HepG2 (cell line): ENCODE results near the gene ANXA3. TPM values are rescaled to one million over a fixed set of nuclear protein-coding genes. Genes with fewer than 3 reads are reported as not detected.
A peak's percentile ranks its signal among the peaks of the same experiment; 100 is the strongest.

Source experiments
- ATAC-seq: fragments of 200-7000 bp; cut with Tn5 transposase; 3 replicates; pipeline ENCODE4 v1.9.1; 2020; ENCODE audit warnings: mild to moderate bottlenecking, moderate library complexity
- BruUV-seq: library from RNA; stranded (reverse); fragments of 400-500 nt; replicated peaks from 2 replicates; lab custom pipeline; 2021; lab: Mats Ljungman, UMichigan
- CTCF ChIA-PET: fragments of 300-600 bp; formaldehyde crosslinking; extraction: SDS; loops from one replicate; lab custom pipeline; 2021; ENCODE audit warnings: low total read pairs, inconsistent platforms, low intra/inter-chr PET ratio; lab: Yijun Ruan, JAX
- POLR2A ChIA-PET: fragments of 350-600 bp; sonication (Branson Sonifier 250); formaldehyde crosslinking; loops from one replicate; lab custom pipeline; 2020; ENCODE audit warnings: antibody characterized with exemption, inconsistent platforms; lab: Yijun Ruan, JAX
- DNase-seq: peaks from one replicate; pipeline ENCODE4 v3.0.0-alpha.2; 2015; ENCODE audit warnings: low spot score
- FAIRE-seq: peaks from 3 replicates; lab custom pipeline; 2011; peaks lifted over from hg19 to GRCh38; lab: Jason Lieb, UNC
- H2AFZ ChIP-seq: one replicate; pipeline ENCODE4 v1.6.1; 2011; ENCODE audit warnings: low read length, inconsistent platforms
- H3K27ac ChIP-seq: fragments of 300-600 bp; 3 replicates; pipeline ENCODE4 v1.8.0; 2011; ENCODE audit warnings: mixed run types, mild to moderate bottlenecking, mixed read lengths, low read length, inconsistent platforms; ENCODE audit not compliant: insufficient read depth; ENCODE audit errors: extremely low read length
- H3K27me3 ChIP-seq, 2 experiments: fragments of 200-600 bp in 1 of 2; 2 replicates in 1 of 2; 3 replicates in 1 of 2; pipeline versions ENCODE4 v1.6.0 to v1.8.0; 2011; ENCODE audit warnings: low read length in 2 of 2, mild to moderate bottlenecking in 2 of 2, moderate library complexity in 2 of 2, inconsistent platforms in 1 of 2; ENCODE audit not compliant: insufficient read depth in 2 of 2, control insufficient read depth in 1 of 2
- H3K36me3 ChIP-seq, 2 experiments: fragments of 200-600 bp in 1 of 2; replicated peaks in 1 of 2; 2 replicates in 1 of 2; 3 replicates in 1 of 2; pipeline versions ENCODE4 v1.5.1 to v1.8.0; 2011; ENCODE audit warnings: low read length in 2 of 2, inconsistent platforms in 1 of 2; ENCODE audit not compliant: insufficient read depth in 2 of 2, control insufficient read depth in 1 of 2
- H3K4me1 ChIP-seq: 2 replicates; pipeline ENCODE4 v1.5.1; 2012; ENCODE audit warnings: low read length, inconsistent platforms; ENCODE audit not compliant: insufficient read depth
- H3K4me2 ChIP-seq: 2 replicates; pipeline ENCODE4 v1.6.0; 2011; ENCODE audit warnings: low read depth, low read length, inconsistent platforms
- H3K4me3 ChIP-seq, 3 experiments: fragments of 200-600 bp in 1 of 3; sonication (generic), shearing (Covaris generic) in 1 of 3; replicated peaks in 1 of 3; 2 replicates each; pipeline ENCODE4 v1.5.1; 2011 to 2016; ENCODE audit warnings: low read length in 3 of 3, inconsistent platforms in 2 of 3, low read depth in 2 of 3, mild to moderate bottlenecking in 2 of 3, control low read depth in 1 of 3, mixed read lengths in 1 of 3; ENCODE audit not compliant: insufficient read depth in 1 of 3
- H3K79me2 ChIP-seq: one replicate; pipeline ENCODE4 v1.6.1; 2011; ENCODE audit warnings: low read length, inconsistent platforms; ENCODE audit not compliant: insufficient read depth
- H3K9ac ChIP-seq: 2 replicates; pipeline ENCODE4 v1.6.0; 2011; ENCODE audit warnings: mild to moderate bottlenecking, low read depth, low read length, inconsistent platforms; ENCODE audit not compliant: insufficient read depth
- H3K9me3 ChIP-seq: 2 replicates; pipeline ENCODE4 v1.5.1; 2012; ENCODE audit warnings: mild to moderate bottlenecking, low read length
- H4K20me1 ChIP-seq: 2 replicates; pipeline ENCODE4 v1.6.0; 2011; ENCODE audit warnings: inconsistent platforms, mild to moderate bottlenecking, low read length, moderate library complexity; ENCODE audit not compliant: insufficient read depth
- ARHGAP35 ChIP-seq: sonication (generic); formaldehyde crosslinking; IDR thresholded peaks from 2 replicates; pipeline ENCODE4 v1.9.0; 2022; ENCODE audit warnings: mild to moderate bottlenecking, inconsistent platforms, moderate library complexity, missing genetic modification reagents, borderline replicate concordance
- CTCF ChIP-seq: sonication (generic); formaldehyde crosslinking; IDR thresholded peaks from 2 replicates; pipeline ENCODE4 v1.5.0; 2020; ENCODE audit warnings: mild to moderate bottlenecking, missing genetic modification reagents, moderate library complexity
- HDAC1 ChIP-seq: sonication (generic); formaldehyde crosslinking; IDR thresholded peaks from 2 replicates; pipeline ENCODE4 v1.5.1; 2020; ENCODE audit warnings: mild to moderate bottlenecking, missing genetic modification reagents
- HNF4G ChIP-seq, 2 experiments: sonication (generic) in 1 of 2; formaldehyde crosslinking in 1 of 2; IDR thresholded peaks; 2 replicates each; pipeline versions ENCODE4 v1.4.0 to v1.6.1; 2011 to 2020; ENCODE audit warnings: borderline replicate concordance in 2 of 2, low read depth in 2 of 2, mild to moderate bottlenecking in 2 of 2, low read length in 1 of 2, missing genetic modification reagents in 1 of 2, moderate library complexity in 1 of 2
- HOXD1 ChIP-seq: sonication (generic); formaldehyde crosslinking; IDR thresholded peaks from 2 replicates; pipeline ENCODE4 v1.5.0; 2020; ENCODE audit warnings: missing genetic modification reagents
- KDM2A ChIP-seq: sonication (generic); formaldehyde crosslinking; IDR thresholded peaks from 2 replicates; pipeline ENCODE4 v1.4.0; 2020; ENCODE audit warnings: low read depth, missing genetic modification reagents, borderline replicate concordance
- NCOA2 ChIP-seq: sonication (generic); formaldehyde crosslinking; IDR thresholded peaks from 2 replicates; pipeline ENCODE4 v1.8.0; 2022; ENCODE audit warnings: inconsistent platforms
- NFKB2 ChIP-seq: sonication (generic); formaldehyde crosslinking; IDR thresholded peaks from 2 replicates; pipeline ENCODE4 v1.4.0; 2020; ENCODE audit warnings: missing genetic modification reagents, borderline replicate concordance
- NFKBIZ ChIP-seq: IDR thresholded peaks from 2 replicates; pipeline ENCODE4 v1.6.1; 2018; ENCODE audit warnings: missing genetic modification reagents, missing compliant biosample characterization
- PLRG1 ChIP-seq: fragments of 450-650 bp; conservative IDR thresholded peaks from 2 replicates; pipeline ENCODE4 v1.6.1; 2016
- ZNF235 ChIP-seq: sonication (generic); formaldehyde crosslinking; IDR thresholded peaks from 2 replicates; pipeline ENCODE4 v1.8.1; 2023; ENCODE audit warnings: mild to moderate bottlenecking, missing genetic modification reagents, borderline replicate concordance
- ZNF253 ChIP-seq: sonication (generic); formaldehyde crosslinking; IDR thresholded peaks from 2 replicates; pipeline ENCODE4 v1.8.0; 2022; ENCODE audit warnings: mild to moderate bottlenecking, missing genetic modification reagents, borderline replicate concordance
- ZNF547 ChIP-seq: sonication (generic); formaldehyde crosslinking; IDR thresholded peaks from 2 replicates; pipeline ENCODE4 v1.5.1; 2020; ENCODE audit warnings: mild to moderate bottlenecking, missing genetic modification reagents
- ZNF550 ChIP-seq: sonication (generic); formaldehyde crosslinking; IDR thresholded peaks from 2 replicates; pipeline ENCODE4 v1.4.0; 2020; ENCODE audit warnings: mild to moderate bottlenecking, missing genetic modification reagents, borderline replicate concordance
- ZNF598 ChIP-seq: sonication (generic); formaldehyde crosslinking; IDR thresholded peaks from 2 replicates; pipeline ENCODE4 v1.5.1; 2020; ENCODE audit warnings: mild to moderate bottlenecking, missing genetic modification reagents, borderline replicate concordance
- ZNF713 ChIP-seq: sonication (generic); formaldehyde crosslinking; IDR thresholded peaks from 2 replicates; pipeline ENCODE4 v1.4.0; 2020; ENCODE audit warnings: mild to moderate bottlenecking, missing genetic modification reagents
- ZNF772 ChIP-seq: sonication (generic); formaldehyde crosslinking; IDR thresholded peaks from 2 replicates; pipeline ENCODE4 v1.5.0; 2020; ENCODE audit warnings: mild to moderate bottlenecking, missing genetic modification reagents
- ZSCAN25 ChIP-seq: sonication (generic); formaldehyde crosslinking; IDR thresholded peaks from 2 replicates; pipeline ENCODE4 v1.8.0; 2022; ENCODE audit warnings: mild to moderate bottlenecking, missing genetic modification reagents
- WGBS: methylation state at CpG from one replicate; pipeline ENCODE4 v1.1.6; 2017; ENCODE audit warnings: low lambda C conversion rate; 5-methylcytosine and 5-hydroxymethylcytosine counted together
- in situ Hi-C: cut with HindIII; loops from 2 replicates; pipeline ENCODE4 v1.10.0; 2017; ENCODE audit warnings: low pct_unique_long_range_greater_than_20kb; ENCODE audit not compliant: extremely low pct_ligation_motif_present
- intact Hi-C: fragments of 100-400 bp; cut with micrococcal nuclease; formaldehyde crosslinking; loops from one replicate; pipeline ENCODE4 v1.10.0; 2022; ENCODE audit not compliant: unreplicated experiment
- polyA plus RNA-seq, 8 experiments: library from polyadenylated mRNA; depleted of rRNA in 3 of 8; stranded (reverse) in 7 of 8; unstranded in 1 of 8; fragments of >200 nt; fragmentation: Illumina TruSeq in 4 of 8; extraction: Trizol in 4 of 8; gene quantifications; 2 replicates each; pipeline versions ENCODE4 v1.2.1 to v1.2.3, GENCODE V29; 2011 to 2016; ENCODE audit warnings: low read depth in 4 of 8, missing spikeins in 1 of 8, mixed read lengths in 1 of 8; ENCODE audit not compliant: insufficient read depth in 1 of 8
- total RNA-seq, 5 experiments: library from RNA; depleted of rRNA; stranded (reverse); fragments of >200 nt; fragmentation: Illumina TruSeq; extraction: Trizol; gene quantifications; 2 replicates each; pipeline ENCODE4 v1.2.3, GENCODE V29; 2016; ENCODE audit warnings: low read depth in 1 of 5
- TF ChIP-seq, protein P1 (sequence below): sonication (generic); formaldehyde crosslinking; IDR thresholded peaks from 2 replicates; pipeline ENCODE4 v1.8.0; 2022; ENCODE audit warnings: low read depth, missing genetic modification reagents

Gene ANXA3
- total and polyA plus RNA-seq, 2 of the 13 experiments (the other 11 are each of a cell fraction or from before 2014, with no cell fraction given), result 6.5 to 6.9 TPM

DNA sequence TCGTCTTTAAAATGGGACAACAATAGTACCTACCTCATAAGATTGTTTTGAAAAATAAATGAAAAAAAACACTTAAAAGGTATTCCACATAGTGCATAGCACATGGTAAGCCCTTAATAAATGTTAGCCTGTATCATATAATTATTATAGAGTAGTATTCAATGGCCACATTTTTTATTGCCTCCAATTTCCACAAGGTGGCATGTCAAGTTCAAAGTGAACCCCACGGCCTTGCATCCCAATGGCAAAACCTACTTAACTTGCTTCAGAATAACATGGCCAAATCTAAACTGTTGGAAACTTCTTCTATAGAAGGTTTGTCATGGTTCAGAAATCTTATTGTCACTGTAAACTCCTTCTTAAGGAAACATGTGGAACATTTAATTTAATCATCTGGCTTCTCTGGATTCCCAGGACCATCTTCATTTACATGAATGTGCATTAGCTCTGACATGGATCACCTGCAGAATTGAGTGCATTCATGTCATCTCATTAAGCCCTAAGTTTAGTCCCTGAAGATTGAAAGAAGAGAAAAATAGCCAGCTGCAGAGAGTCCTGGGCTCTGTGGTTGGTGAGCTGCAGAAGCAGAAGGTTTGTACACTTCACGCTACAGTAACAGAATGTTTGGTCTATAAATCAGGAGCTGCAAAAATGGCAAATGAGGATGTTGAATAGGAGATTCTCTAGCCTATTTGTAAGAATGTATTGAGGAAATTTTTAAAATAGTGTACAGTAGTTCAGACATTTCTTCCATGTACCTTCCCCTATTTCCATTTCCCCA lies 61.0 kb downstream of the ANXA3 start (continued):
- peak; percentile 46; the same call in 1 of the 2 replicates for TF ChIP-seq CTCF (CRISPR knock-in tag)
- TF ChIP-seq, protein P1, sequence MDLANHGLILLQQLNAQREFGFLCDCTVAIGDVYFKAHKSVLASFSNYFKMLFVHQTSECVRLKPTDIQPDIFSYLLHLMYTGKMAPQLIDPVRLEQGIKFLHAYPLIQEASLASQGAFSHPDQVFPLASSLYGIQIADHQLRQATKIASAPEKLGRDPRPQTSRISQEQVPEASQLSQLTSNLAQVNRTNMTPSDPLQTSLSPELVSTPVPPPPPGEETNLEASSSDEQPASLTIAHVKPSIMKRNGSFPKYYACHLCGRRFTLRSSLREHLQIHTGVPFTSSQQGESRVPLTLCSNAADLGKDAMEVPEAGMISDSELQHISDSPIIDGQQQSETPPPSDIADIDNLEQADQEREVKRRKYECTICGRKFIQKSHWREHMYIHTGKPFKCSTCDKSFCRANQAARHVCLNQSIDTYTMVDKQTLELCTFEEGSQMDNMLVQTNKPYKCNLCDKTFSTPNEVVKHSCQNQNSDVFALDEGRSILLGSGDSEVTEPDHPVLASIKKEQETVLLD (CRISPR knock-in tag), result no peak
- TF ChIP-seq ZNF550, result no peak

- FAIRE-seq (no peak), ATAC-seq (no peak), DNase-seq (no peak)
- no peaks in the 10 kb centered on the region for H3K27me3 ChIP-seq
- no peaks in the 10 kb centered on the region for H3K79me2 ChIP-seq
- H3K4me1 ChIP-seq, result peaks cover 9% of the 10 kb centered on the region; the same call in 1 of the 2 replicates
- no peak overlapping the region for H3K4me3 ChIP-seq
- CTCF ChIA-PET, result no interaction called here
- no peaks in the 10 kb centered on the region for H3K9me3 ChIP-seq
- in situ Hi-C loops (loop anchor here (5.0 kb wide), 1 partner anchor 249 kb away; no protein-coding TSS in a partner anchor), intact Hi-C loops (loop anchor here (10.0 kb wide), 1 partner anchor 161 kb away; the partner anchor contains the start of gene BMP2K)
- TF ChIP-seq ZNF547 (CRISPR knock-in tag), result no peak
- TF ChIP-seq ARHGAP35 (CRISPR knock-in tag), result no peak
- no peak for TF ChIP-seq NCOA2
- no peak for TF ChIP-seq ZNF235
- no peak for TF ChIP-seq HNF4G (IDR thresholded peaks at IDR 0.05; ENCODE audit: borderline replicate concordance, low read depth, low read length)
- no peak for TF ChIP-seq HNF4G (CRISPR knock-in tag; IDR thresholded peaks at IDR 0.05; ENCODE audit: borderline replicate concordance, low read depth)
- no peak for TF ChIP-seq NFKB2 (CRISPR knock-in tag)
- TF ChIP-seq HOXD1 (CRISPR knock-in tag), result no peak
- no peak for TF ChIP-seq NFKBIZ (CRISPR knock-in tag)
- no peak for TF ChIP-seq ZNF713
- no peak for TF ChIP-seq PLRG1
- no peak for TF ChIP-seq ZNF598 (CRISPR knock-in tag)
- no peak for TF ChIP-seq HDAC1
- no peak for TF ChIP-seq KDM2A (CRISPR knock-in tag)
- no peak for TF ChIP-seq ZSCAN25
- no peak for TF ChIP-seq ZNF772 (CRISPR knock-in tag)
- TF ChIP-seq ZNF253, result no peak
- BruUV-seq, result no TSS peak
- WGBS, result 62% methylated on average over 7 of the region's 7 CpGs
- H2AFZ ChIP-seq, result no peak overlapping the region
- H3K36me3 ChIP-seq, result no peaks in the 10 kb centered on the region
- no peaks in the 10 kb centered on the region for H4K20me1 ChIP-seq
- POLR2A ChIA-PET, result no interaction called here
- no peak overlapping the region for H3K9ac ChIP-seq
- no peak overlapping the region for H3K4me2 ChIP-seq
- no peak overlapping the region for H3K27ac ChIP-seq
Measured at GRCh38 chr4:78613522-78614321, 62.2 kb downstream of the ANXA3 start.
